ENCODE data around the gene LATS2.

The LATS2 gene

DNA sequence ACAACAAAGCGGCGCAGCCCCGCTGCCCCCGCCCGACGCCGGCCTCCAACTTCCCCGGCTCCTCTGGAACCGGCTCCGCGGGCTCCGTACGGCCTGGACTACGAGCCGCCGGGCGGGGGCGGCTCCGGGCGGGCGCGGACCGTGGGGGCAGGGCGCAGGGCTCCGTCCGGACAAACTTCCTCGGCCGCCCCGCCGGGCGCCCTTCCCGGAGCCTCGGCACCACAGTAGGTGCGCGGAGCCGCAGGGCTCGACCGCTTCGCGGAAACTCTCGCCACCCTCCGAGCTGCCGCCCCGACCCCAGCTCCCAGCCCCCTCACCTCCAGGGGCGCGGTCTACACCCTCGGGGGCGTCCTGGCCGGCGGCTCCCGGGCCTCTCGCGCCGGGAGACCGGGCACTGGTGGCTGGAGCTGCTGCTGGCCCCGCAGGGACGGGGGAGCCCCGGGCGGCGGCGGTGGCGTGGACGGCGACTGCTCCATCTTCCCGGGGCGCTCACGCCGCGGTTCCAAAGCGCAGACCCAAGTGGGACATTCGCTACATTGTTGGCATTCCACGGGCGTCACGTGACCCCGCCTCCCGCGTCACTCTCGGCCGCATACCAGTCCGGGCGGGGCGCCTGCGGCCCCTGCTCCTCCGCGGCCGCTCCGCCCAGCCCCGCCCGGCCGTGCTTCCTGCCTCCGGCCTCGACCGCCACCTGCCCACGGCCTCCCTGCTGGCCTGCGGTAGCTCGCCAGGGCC, at the start of gene LATS2:
Gene LATS2 (minus strand): TSS at position 558 of the 735 bp plus-strand sequence. CDS start 15,560 bp downstream, outside the sequence.
- peak; percentile 39 for DNase-seq

DNA sequence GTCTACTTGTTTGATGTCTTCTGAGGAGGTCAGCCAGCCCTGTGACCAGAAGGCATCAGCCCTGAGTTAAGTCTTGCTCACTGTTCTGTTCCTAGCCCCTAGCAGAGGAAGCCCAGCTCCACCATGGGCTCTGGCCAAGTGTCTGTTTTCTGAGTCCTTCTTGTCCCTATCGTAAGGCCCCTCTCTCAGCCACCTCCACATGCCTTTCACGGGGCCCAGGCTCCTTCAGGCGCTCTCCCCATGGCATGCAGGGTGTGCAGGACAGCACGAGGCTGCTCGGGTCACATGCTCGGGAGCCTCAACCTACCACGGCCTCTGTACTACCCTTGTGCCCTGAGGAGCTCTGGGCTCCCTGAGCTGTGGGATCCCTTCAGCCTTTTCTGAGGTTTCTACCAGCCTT, 47.8 kb upstream of the LATS2 start:
- DNase-seq = no peak

DNA sequence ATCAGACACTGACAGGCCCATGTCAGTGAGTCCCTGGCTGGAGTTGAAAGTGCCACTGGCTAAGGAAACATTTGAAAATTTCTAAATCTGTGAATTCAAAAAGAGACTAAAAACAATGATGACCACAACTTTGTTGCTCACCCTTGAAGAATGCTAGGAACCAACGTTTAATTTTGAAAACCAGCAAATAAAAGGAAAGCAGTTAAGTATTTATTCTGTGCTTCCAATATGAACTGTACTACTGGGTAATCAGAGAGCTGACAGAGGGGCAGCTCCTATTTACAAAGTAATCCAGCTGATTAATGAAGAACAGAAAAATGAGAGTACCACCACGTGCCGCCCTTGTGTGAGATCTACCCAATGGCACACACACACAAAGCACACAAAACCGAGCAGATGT, 44.7 kb upstream of the LATS2 start:
- no peak for DNase-seq

DNA sequence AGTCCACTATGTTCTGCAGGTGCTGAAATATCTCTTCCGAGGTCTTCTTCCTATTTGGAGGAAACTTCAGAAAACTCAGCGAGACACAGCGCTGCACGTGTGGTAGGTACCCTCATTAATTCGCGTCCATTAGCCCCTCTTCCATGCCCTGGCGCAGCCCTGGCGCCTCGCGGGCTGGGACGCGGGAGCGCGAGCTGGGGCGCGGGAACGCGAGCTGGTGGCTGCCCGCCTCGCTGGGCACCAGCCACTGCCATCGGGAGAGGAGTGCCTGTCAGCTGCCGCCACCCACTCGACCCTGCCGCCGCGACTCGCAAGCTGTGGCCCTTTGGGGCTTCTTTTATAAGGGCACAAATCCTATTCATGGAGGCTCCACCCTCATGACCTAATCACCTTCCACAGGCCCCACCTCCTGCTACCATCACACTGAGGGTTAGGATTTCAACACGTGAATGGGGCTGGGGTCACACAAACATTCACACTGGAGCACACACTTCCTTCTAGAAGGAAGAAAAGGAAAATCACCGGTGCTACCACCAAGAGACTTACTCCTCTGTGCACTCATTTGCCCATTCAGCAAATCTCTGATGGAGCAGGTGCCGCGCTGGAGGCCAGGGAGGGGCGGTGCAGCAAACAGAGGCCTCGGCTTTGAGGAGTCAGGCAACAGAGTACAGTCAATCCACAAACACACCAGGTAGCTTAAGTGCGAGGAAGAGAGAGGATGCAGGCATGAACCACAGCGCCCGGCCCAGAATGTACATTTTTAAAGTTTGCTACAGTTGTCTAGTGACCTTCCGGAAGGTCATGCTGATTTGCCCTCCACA, 43.0 kb upstream of the LATS2 start:
- no peak for DNase-seq

DNA sequence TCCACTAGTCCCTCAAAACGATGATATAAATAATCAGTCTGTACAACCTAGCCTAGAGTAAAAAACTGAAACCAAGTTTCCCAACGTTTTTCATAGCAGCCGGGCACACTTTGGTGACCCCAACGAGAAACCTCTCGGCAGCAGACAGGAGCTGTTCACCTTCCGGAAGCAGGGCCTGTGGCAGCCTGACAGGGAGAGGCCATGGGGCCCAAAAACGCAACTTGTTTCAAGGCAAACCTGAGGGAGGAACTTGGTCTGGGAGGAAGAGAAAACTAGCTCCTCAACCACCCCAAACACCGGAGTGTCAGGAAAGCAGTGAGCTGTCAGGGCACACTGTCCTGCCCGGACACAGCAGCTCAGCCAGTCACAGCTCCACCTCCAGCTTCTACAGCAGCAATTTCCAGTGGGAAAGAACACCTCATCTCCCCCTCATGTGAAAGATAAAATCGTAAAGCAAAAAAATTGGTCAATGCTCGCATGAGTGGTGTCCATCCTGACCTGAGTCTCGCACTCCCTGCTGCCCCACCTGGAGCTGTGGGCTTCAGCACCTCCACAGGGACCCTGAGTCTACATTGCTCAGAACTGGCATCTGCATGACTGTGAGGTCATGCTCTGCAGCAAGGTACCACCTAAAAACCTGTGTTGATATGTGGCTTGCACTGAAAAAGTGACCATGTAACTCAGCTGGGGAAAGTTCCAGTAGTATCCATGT, 40.6 kb upstream of the LATS2 start:
- DNase-seq = no peak

DNA sequence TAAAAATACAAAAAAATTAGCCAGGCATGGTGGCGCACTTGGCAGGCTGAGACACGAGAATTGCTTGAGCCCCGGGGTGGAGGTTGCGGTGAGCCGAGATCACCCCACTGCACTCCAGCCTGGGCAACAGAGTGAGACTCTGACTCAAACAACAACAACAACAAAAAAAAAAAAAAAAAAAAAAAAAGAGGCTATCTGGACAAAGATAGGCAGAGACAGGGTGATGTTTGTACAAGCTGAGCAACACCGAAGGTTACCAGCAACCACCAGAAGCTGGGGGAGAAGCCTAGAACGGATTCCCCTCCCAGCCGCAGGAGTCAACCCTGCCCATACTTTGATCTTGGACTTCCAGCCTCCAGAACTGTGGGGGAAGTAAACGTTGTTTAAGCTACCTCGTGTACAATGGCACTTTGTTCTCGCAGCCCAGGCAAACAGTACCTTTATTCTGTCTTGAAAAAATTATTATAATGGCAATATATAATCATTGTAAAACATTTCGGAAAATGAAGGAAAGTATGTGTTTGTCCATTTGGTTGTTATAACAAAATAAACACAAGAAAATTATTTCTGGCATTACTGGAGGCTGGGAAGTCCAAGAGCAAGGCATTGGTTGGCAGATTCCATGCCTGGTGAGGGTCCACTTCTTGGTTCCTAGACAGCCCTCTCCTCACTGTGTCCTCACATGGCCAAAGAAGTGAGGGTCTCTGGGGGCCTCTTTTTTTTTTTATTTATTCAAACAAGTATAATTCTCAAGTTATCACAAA, 39.8 kb upstream of the LATS2 start:
- no peak for DNase-seq

DNA sequence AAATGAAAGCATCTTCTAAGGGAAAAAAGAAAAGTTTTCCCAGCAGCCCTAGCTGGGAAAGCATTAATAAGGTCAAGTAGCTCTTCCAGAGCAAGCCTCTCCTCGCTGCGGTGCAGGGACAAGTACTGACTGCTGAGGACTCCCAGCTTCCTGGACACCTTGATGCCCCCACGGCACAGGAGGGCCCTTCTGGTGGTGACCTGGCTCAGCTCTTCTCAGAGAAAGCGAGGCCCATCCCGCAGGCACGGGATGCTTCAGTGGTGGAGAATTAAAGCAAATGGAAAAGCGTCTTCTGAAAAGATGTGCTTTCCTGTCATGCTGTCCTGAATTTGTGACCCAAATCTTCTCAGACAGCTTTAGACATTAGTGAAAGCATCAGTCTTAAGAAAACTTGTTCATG, 38.8 kb upstream of the LATS2 start:
- DNase-seq = no peak

DNA sequence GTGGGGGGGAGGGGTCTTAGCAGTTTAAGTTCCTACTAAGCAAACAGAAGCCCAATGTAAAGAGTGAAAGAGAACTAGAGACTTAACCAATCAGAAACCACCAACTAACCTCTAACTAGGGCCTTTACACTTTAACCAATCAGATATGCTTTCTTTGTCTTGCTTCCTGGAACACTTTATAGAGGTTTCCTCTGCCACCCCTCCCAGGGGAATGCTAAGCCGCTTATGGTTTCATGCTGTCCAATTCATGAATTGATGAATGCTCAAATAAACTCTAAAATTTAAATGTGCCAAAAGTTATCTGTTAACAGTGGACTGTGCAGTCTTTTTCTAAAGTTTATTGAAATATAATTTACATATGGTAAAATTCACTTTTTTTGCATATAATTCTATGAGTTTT, 33.9 kb upstream of the LATS2 start:
- no peak for DNase-seq

DNA sequence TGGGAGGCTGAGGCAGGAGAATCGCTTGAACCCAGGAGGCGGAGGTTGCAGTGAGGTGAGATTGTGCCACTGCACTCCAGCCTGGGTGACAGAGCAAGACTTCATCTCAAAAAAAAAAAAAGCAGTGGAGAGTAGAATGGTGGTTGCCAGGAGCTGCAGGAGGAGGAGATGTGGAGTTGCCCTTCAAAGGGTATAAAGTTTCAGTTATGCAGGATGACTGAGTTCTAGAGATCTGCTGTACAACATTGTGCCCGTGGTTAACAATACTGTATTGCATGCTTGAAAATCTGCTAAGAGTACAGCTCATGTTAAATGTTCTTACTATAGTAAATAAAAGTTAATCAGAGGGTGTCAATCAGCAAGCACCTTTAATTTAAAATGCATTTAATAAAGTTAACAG, 28.4 kb upstream of the LATS2 start:
- no peak for DNase-seq

DNA sequence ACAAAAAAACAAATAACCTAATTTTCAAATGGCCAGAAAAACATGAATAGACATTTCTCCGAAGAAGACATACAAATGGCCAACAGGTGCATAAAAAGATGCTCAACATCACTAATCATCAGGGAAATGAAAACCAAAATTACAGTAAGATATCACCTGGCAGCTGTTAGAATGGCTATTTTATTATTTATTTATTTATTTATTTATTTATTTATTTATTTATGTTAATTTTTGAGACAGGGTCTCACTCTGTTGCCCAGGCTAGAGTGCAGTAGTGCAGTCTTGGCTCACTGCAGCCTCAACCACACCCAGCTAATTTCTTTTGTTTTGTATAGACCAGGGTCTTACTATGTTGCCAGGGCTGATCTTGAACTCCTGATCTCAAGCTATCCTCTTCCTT, 27.1 kb upstream of the LATS2 start:
- DNase-seq = no peak

DNA sequence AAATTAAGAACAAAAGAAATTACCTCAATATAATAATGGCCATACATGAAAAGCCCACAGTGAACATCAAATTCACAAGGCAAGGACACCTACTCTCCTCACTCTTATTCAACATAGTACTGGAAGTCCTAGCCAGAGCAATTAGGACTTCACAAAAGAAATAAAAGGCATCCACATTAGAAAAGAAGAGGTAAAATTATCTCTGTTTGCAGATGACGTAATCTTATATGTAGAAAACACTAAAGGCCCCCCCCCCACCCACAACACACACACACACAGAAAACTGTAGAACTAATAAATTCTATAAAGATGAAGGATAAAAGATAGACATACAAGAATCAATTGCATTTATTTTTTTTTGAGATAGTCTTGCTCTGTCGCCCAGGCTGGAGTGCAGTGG, 25.5 kb upstream of the LATS2 start:
- DNase-seq = no peak

DNA sequence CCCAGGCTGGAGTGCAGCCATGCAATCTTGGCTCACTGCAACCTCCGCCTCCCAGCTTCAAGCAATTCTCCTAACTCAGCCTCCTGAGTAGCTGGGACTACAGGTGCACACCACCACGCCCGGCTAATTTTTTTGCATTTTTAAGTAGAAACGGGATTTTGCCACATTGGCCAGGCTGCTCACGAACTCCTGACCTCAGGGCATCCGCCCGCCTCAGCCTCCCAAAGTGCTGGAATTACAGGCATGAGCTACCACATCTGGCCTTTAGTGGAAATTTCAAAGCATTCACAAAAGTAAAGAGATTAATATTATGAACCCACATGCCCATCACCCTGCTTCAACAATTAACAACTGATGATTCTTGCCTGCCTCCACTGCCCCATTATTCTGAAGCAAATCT, 20.5 kb upstream of the LATS2 start:
- no peak for DNase-seq

DNA sequence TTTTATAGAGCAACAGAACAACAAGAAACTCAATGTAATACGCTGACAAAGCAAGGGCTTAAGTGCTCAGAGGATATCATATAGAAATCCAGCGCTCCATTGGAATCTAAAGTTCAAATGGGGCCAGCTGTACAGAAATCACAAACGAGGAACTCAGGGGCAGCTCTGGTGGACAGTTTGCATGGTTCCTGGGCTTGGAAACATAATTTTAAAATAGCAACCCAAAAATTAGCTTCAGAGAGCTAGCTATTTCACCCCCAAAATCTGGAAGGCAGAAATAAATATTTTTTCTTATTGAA, 19.2 kb upstream of the LATS2 start:
- DNase-seq = no peak

DNA sequence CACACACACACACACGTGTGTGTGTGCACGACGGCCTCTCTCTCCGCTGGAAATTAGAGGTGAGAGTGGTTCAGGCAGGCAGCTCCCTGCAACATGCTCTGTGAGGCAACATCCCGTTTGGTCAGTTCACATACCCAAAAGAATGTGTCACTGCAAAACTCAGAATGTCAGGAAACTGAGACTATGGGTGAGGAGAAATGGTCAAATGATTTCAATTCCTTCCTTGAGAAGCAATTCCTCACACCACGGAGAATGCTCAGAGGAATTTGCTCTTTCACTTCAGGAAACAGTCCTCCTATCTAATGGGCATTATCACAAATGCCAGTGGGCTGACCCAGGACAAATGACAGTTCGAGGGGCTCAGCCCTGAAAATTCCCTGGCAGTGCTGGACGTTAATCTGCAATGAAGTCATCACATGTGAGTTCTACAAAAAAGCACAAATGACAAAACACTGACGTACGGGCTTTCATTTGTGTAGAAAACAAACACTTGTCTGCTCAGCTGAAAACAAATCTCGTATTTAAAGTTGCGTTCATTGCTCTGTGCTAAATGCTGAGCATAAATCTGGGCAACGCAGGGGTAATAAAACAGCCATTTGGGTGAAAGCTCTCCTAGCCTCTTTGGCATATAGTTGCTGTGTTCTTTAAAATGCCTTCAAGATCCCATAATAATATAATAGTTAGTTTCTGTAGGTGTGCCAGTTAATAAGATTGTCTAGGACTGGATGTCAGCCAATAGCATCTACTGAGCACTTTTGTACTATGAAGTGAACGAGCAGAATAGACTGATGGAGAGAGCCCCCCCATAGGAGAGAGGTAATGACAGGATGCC, 18.6 kb upstream of the LATS2 start:
- no peak for DNase-seq

DNA sequence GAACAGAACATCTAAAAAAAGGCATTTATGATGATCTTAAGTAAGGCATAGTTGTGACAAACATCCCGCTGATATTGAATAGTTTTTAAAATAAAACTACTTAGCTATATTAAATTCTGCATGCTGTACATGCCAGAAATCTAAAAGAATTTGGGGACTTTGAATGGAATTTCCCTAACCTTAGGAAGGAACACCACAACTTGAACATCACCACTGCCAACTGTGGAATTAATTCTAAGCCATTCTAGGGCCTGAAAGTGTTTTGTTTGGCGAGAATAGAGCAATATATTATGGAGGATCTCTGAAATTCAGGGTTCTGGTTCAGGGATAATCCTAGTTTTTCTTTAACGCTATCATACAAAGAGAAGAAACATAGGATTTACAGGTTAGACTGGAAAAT, 17.8 kb upstream of the LATS2 start:
- no peak for DNase-seq

DNA sequence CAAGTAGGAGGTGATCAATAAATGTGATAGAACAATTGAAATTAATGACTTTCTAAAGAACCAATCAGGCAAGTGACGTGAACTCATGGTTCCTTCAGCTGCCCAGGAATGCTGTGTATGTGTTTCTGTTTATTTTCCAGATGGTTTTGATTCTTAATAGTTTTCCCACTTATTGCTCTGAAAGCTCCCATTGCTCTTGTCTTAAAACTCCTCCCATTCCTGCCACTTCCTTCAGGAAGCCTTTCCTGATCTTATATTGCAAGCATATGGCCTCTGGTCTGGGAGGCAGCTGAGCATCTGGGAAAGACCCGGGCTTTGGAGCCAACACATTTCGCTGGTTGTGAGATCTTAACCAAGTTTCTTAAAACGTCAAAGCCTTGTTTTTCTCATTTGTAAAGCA, 17.1 kb upstream of the LATS2 start:
- DNase-seq = no peak

DNA sequence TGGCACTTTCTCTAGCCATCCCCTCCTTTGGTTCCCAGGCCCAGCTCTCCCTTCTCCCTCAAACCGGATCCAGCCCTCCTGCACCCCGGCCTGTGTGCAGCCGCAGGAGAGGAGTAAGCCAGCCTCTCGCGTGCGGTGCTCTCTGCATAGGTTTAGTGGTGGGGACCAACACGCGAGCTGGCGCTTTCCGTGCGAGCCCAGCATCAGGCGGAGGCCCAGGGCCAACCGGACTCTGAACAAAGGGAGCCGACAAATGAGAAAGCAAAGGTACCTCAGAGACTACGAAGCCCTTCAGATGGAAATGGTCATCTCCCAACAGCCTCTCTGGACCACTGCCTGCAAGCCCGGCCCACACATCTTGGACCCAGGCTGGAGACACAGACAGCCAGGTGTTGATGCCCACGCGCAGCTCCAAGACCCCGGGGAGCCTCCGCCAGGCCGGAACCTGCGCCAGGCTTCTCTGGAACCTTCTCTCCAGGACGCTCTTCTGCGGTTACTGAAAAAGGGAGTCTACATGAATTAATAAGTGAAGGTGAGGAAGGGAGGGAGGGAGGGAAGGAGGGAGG, 16.5 kb upstream of the LATS2 start:
- DNase-seq = no peak

DNA sequence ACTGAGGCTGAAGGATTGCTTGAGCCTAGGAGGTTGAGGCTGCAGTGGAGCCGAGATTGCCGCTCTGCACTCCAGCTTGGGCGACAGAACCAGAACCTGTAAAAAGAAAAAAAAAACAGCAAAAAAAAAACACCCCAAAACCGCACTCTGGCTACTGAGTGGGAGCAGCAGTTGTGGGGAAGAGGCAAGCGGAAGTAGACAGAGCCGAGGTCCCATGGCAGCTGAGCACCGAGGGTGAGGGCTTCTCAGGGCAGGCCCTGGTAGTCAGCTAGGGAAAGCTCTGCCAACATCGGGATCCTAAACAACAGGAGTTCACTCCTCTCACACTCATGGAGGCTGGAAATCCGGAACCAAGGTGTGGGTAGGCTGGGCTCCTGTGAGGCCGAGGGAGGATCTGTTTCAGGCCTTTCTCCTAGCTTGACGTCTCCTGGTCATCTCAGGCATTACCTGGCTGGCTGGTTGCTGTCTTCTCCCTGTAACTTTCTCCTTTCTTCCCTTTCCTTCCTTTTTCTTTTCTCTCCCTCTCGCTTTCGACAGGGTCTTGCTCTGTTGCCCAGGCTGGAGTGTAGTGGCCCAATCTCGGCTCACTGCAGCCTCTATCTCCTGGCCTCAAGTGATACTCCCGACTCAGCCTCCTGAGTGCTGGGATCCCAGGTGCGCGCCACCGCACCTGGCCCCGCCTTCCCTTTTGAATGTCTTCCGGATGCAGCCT, 15.8 kb upstream of the LATS2 start:
- DNase-seq = no peak

DNA sequence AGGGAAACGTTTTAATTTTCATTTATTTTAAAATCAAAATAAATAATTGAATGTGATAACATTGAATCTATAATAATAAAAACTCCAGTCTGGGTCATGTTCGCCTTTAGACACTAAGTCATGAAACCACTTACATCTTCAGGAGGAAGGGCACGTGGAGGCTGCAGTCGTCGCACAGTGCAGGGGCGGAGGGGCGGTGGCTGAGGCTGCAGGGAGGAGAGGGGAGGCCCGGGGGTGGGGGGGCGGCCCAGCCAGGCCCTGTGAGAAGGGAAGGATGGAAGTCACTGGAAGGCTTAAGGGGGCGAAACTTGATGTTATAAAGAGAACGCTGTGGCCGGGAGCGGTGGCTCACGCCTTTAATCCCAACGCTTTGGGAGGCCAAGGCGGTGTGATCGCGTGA, 14.9 kb upstream of the LATS2 start:
- no peak for DNase-seq

DNA sequence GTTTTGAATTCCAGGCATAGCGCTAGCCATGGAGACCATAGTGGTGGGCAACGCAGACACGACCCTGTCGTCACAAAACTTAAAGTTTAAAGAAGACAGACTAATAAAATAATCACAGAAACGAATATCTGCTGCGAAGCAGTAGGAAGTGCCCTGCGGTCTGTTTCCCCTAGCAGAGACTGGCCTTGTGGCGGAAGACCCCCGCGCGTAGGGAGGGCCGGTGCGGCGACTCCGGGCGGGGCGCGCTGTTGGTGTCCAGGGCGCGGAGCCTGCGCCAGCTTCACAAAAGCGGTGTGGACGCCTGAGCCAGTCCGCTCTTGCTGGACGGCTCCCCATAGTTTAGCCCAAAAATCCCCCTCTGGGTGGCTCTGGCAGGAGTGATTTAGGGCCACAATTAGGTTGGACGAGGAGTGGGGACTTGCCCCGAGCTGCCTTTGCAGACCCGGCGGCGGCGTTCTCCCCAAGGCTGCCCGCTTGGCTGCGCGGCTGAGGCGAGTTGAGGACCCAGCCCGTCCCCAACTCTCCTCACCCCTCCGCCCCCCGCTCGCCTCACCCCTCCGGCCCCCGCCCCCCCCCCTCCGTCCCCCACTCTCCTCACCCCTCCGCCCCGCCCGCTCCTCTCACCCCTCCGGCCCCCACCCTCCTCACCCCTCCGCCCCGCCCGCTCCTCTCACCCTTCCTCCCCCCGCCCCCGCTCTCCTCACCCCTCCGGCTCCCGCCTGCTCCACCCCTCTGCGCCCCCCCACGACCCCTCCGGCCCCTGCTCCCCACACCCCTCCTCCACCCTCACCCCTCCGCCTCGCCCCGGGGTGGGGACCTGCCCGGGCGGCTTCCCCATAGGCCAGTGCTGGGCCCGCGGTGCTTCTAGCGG, 14.2 kb upstream of the LATS2 start:
- DNase-seq = no peak

Measured in activated CD4-positive, alpha-beta T cell treated with anti-CD3 and anti-CD28 coated beads for 1 hour (primary cell).